GM18505 (cell line): ENCODE measurements around the gene TOR4A.
"Not testable (repeated sequence)": the region's sequence is repeated elsewhere in the genome, so short reads cannot be mapped to it uniquely, and the experiment has no call there.

Source experiments
- ATAC-seq: cut with Tn5 transposase; IDR thresholded peaks from one replicate; pipeline ENCODE4 v1.9.1; 2021; ENCODE audit not compliant: unreplicated experiment
- POLR2A ChIP-seq: IDR thresholded peaks from 4 replicates; pipeline ENCODE4 v1.6.1; 2011; ENCODE audit warnings: borderline replicate concordance; ENCODE audit not compliant: insufficient read depth, insufficient read length; ENCODE audit errors: extremely low read depth

The TOR4A gene

DNA sequence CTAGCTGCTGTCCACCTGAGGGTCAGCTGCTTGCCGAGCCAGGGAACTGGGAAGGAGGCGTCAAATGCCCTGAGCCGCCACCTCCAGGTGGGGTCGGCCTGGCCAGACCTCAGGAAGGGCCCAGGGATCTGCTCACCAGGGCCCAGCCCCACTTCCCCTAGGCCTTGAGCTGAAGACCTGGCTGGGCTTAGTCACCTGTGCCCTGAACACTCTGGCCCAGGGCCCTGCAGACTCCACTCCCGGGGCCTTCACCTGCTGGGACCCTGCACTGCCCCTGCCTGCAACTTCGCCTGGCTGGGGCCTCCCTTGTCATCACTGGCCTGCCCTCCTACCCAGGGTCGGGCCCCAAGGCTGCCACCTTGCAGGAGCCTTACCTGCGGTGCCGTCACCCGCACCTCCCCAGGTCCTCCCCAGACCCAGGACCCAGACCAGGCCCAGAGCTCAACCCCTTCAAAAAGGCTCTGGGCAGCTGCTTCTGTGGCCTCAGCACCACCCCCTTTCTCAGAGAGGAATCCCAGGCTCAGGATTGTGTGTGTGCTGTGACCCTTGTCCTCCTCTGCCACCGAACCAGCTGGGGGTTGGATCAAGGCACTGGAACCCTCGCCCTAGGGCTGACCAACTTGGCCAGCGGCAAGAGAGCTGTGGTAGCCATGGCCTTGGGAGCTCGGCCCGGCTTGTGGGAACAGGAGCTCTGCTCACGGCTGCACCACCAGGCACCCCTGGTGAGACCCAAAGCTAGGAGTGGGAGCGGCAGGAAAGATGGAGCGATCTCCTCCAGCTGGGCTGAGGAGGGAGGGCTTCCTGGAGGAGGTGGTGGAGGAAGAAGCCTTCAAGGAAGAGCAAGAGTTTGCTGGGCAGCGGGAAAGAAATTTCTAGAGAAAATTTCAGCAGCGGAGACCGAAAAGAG is 23.6 kb upstream of the TOR4A start:
- TF ChIP-seq POLR2A: no peak
- no peak for ATAC-seq

- ATAC-seq: peak; percentile 77
- TF ChIP-seq POLR2A: peak; percentile 63
Measured at GRCh38 chr9:137254624-137255447, 22.7 kb upstream of the TOR4A start, which contains the start of gene NELFB. Gene NELFB (plus strand): TSS chr9:137255327.

DNA sequence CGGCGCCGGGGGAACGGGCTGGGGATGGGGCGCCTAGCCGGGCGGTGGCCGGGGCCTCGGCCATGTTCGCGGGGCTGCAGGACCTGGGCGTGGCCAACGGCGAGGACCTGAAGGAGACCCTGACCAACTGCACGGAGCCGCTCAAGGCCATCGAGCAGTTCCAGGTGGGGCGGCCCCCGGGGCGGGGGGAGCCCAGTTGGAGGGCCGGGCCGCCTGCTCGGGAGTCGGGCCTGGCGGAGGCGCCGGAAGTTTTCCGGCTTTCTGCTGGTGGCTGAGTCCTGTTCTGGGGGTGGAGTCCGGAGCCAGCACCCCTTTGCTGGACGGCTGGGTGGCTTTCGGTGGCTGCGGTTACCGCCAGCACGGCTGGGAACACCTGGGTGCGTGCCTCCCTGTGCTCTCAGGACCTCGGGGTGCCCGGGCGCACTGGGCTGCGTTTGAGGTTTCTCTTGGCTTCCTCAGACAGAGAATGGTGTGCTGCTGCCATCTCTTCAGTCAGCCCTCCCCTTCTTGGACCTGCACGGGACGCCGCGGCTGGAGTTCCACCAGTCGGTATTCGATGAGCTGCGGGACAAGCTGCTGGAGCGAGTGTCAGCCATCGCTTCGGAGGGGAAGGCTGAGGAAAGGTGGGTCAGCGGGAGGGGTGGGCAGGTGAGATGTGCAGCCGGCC is 21.9 kb upstream of the TOR4A start:
- no peak for ATAC-seq
- no peak for TF ChIP-seq POLR2A

DNA sequence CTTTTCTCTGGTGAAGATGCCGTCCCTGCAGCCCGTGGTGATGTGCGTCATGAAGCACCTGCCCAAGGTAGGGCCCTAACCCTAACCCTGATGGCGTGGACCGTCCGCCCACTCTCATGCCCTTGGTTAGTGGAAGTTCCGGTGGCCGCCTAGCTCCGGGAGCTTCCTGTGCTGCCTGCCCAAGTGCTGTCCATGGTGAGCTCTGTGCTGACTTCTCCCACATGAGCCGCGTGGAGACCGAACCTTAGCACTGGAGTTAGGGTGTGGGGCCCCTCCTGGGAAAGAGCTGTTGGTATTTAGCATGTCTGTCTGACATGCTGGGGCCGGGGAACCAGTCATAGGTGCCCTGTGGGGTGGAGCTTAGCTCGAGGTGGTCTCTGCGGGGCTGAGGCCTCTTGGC is 21.2 kb upstream of the TOR4A start:
- ATAC-seq: no peak

GRCh38 chr9:137256856-137257255 is 20.7 kb upstream of the TOR4A start:
- no peak for ATAC-seq
- TF ChIP-seq POLR2A: no peak

More for the DNA sequence above, 21.2 kb upstream of the TOR4A start:
- no peak for TF ChIP-seq POLR2A

DNA sequence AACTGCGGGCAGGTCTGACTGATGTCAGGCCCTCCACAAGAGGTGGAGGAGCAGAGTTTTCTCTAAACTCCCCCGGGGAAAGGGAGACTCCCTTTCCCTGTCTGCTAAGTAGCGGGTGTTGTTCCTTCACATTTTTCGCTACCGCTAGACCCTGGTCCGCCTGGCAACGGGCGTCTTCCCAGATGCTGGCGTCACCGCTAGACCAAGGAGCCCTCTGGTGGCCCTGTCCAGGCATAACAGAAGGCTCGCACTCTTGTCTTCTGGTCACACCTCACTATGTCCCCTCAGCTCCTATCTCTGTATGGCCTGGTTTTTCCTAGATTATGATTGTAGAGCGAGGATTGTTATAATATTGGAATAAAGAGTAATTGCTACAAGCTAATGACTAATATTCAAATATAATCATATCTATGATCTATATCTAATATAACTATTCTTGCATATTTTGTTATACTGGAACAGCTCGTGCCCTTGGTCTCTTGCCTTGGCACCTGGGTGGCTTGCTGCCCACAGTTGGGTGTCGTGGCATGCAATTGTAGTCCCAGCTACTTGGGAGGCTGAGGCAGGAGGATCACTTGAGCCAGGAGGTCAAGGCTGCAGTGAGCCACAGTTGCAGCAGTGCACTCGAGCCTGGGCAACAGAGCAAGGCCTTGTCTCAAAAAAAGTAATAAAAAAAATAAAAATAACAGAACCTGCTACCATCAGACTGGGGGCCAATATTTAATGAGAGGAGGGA is 15.2 kb upstream of the TOR4A start:
- ATAC-seq: not testable (repeated sequence)

GRCh38 chr9:137262909-137263285 is 14.6 kb upstream of the TOR4A start:
- no peak for TF ChIP-seq POLR2A

DNA sequence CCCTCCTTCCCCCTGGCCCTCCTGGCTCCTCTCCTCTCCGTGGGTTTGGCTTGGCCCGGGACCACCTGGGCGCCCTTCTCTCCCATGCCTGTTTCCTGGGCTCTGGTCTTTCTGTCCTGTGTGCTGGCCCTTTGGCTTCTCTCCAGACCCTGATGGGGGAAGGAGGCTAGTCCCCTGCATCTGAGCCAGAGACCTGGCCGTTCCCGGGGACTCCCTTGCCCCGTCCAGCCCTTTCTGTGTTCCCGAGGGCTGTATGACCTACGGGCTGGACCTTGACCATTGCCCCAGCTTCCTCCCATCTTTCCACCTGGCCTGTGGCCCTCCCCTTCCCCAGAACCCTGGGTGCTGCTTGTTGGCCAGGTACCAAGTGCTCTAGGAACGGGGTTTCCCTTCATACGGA is 14.0 kb upstream of the TOR4A start:
- ATAC-seq: no peak
- TF ChIP-seq POLR2A: no peak

More at GRCh38 chr9:137262909-137263285, 14.6 kb upstream of the TOR4A start:
- no peak for ATAC-seq

DNA sequence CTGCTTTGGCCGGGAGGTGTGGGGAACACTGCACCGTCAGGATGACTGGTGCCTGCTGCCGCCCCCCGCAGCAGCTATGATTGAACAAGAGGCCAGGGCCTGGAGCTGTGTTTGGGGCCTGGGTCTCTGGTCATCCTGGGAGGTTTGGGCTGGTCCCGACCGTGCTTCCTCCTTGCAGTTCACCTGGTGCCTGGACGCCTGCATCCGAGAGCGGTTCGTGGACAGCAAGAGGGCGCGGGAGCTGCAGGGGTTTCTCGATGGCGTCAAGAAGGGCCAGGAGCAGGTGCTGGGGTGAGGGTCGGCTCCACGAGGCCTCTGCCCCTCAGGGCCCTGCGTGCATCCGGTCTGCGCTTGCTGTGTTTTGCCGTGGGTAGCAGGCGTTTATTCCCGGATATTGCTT is 13.5 kb upstream of the TOR4A start:
- TF ChIP-seq POLR2A: no peak
- ATAC-seq: no peak

DNA sequence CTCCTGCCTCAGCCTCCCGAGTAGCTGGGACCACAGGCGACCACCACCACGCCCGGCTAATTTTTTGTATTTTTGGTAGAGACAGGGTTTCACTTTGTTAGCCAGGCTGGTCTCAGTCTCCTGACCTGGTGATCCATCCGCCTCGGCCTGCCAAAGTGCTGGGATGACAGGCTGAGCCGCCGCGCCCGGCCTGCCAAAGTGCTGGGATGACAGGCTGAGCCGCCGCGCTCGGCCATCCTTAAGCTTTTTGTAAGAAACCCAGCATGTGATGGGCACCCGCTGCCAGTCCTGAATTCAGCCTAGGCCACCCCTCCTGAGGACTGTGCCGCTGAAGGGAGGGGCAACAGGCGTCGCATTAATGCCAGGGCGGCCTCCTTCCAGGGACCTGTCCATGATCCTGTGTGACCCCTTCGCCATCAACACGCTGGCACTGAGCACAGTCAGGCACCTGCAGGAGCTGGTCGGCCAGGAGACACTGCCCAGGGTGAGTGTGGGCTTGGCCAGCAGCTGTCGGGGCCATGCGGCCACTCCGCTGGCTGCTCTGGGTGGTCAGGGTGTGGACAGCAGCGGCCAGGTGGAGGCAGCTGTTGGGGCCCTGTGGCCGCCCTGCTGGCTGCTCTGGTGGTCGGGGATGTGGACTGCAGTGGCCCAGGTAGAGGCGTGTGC is 11.9 kb upstream of the TOR4A start:
- TF ChIP-seq POLR2A: no peak
- ATAC-seq: no peak

DNA sequence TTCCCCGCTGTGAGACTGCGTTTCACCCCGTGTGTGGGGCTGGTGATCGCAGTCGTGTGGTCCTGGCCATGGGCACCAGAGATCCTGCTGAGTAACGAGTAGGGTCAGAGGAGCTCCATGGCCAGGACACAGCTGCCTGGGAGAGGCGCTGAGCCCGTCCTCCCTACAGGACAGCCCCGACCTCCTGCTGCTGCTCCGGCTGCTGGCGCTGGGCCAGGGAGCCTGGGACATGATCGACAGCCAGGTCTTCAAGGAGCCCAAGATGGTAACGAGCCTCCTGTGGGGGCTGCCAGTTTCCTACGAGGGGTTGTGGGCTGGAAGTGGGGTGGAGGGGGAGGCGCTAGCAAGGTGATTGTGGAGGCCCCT is 11.4 kb upstream of the TOR4A start:
- no peak for ATAC-seq
- TF ChIP-seq POLR2A: no peak
